Measurements from ENCODE around the gene RCBTB2.

Gene RCBTB2

DNA sequence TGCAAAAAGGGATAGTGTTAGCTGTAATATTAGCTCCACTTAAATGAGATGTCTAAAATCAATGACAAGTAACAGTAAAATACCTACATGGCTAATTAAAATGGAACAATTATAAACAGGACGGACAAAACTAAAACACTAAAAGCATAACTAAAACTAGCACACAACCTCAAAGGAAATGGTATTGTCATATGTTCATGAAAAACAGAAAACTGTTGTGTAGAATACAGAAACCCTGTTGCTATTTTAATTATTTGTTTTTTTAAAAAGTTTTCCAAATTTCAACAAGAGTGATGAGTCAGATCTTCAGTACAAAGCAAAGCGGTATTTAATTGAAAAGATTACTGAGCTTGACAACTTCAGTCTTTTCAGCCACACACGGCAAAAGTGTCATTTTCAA, 4.2 kb downstream of the RCBTB2 start:
- H3K36me3 ChIP-seq (ENCODE audit: control insufficient read depth, insufficient read depth, low read length) = no peaks in the 10 kb centered on the region
- no peak for DNase-seq (ENCODE audit: low read depth, low spot score)
- H3K4me3 ChIP-seq (ENCODE audit: low read length) = no peak overlapping the region
- H3K9me3 ChIP-seq (ENCODE audit: control insufficient read depth, insufficient read depth, low read length) = no peaks in the 10 kb centered on the region
- H3K27me3 ChIP-seq (ENCODE audit: control insufficient read depth, insufficient read depth, low read length) = no peaks in the 10 kb centered on the region
- H3K27ac ChIP-seq (ENCODE audit: low read length) = no peak overlapping the region
- no CpG with 5 or more reads among the region's 3 CpGs for WGBS (ENCODE audit: insufficient coverage, insufficient read length)
- 0 out of 2 replicates have a peak, but pooled peaks cover 2% of the 10 kb centered on the region for H3K4me1 ChIP-seq (ENCODE audit: control insufficient read depth, insufficient read depth, low read length)

DNA sequence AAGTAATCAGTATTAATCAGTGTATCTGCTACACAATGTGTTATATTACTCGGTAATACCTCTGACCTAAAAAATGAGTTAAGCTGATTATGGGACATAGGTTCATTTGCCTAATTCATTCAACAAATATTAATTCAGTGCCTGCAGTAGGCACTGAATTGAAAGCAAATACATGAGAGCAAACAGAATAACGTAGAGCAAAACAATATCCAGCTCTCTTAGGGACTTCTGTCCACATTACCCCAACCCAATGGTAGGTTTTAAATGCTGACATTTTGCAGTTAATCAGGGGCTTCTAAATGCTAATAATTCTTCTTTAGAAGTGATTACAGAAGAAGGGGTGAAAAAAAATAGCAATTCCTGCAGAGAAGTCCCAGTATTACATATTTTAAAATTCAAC, 4.9 kb downstream of the RCBTB2 start:
- H3K4me1 ChIP-seq (ENCODE audit: control insufficient read depth, insufficient read depth, low read length) = 0 out of 2 replicates have a peak, but pooled peaks cover 2% of the 10 kb centered on the region
- WGBS (ENCODE audit: insufficient coverage, insufficient read length) = no CpG with 5 or more reads among the region's 2 CpGs
- H3K27ac ChIP-seq (ENCODE audit: low read length) = no peak overlapping the region
- H3K9me3 ChIP-seq (ENCODE audit: control insufficient read depth, insufficient read depth, low read length) = no peaks in the 10 kb centered on the region
- H3K27me3 ChIP-seq (ENCODE audit: control insufficient read depth, insufficient read depth, low read length) = no peaks in the 10 kb centered on the region
- no peak overlapping the region for H3K4me3 ChIP-seq (ENCODE audit: low read length)
- no peaks in the 10 kb centered on the region for H3K36me3 ChIP-seq (ENCODE audit: control insufficient read depth, insufficient read depth, low read length)
- DNase-seq (ENCODE audit: low read depth, low spot score) = no peak

- no CpG with 5 or more reads among the region's 10 CpGs for whole genome bisulfite sequencing (ENCODE audit: insufficient coverage, insufficient read length)
- Histone ChIP-seq H3K4me1 (ENCODE audit: control insufficient read depth, insufficient read depth, low read length) (no peaks in the 10 kb centered on the region), H3K27me3 (ENCODE audit: control insufficient read depth, insufficient read depth, low read length) (no peaks in the 10 kb centered on the region), H3K27ac (ENCODE audit: low read length) (no peak overlapping the region), H3K36me3 (ENCODE audit: control insufficient read depth, insufficient read depth, low read length) (no peaks in the 10 kb centered on the region), H3K9me3 (ENCODE audit: control insufficient read depth, insufficient read depth, low read length) (no peaks in the 10 kb centered on the region), H3K4me3 (ENCODE audit: low read length) (no peak overlapping the region)
- DNase-seq (ENCODE audit: low read depth, low spot score) = no peak
Observed at GRCh38 chr13:48526286-48526685, 6.6 kb downstream of the RCBTB2 start.

GRCh38 chr13:48518083-48518482, 14.8 kb downstream of the RCBTB2 start:
- Histone ChIP-seq H3K36me3 (ENCODE audit: control insufficient read depth, insufficient read depth, low read length) (no peaks in the 10 kb centered on the region), H3K27ac (ENCODE audit: low read length) (no peak overlapping the region), H3K27me3 (ENCODE audit: control insufficient read depth, insufficient read depth, low read length) (no peaks in the 10 kb centered on the region), H3K4me3 (ENCODE audit: low read length) (no peak overlapping the region), H3K9me3 (ENCODE audit: control insufficient read depth, insufficient read depth, low read length) (no peaks in the 10 kb centered on the region), H3K4me1 (ENCODE audit: control insufficient read depth, insufficient read depth, low read length) (no peaks in the 10 kb centered on the region)
- no CpG with 5 or more reads among the region's 1 CpG for WGBS (ENCODE audit: insufficient coverage, insufficient read length)
- no peak for DNase-seq (ENCODE audit: low read depth, low spot score)

DNA sequence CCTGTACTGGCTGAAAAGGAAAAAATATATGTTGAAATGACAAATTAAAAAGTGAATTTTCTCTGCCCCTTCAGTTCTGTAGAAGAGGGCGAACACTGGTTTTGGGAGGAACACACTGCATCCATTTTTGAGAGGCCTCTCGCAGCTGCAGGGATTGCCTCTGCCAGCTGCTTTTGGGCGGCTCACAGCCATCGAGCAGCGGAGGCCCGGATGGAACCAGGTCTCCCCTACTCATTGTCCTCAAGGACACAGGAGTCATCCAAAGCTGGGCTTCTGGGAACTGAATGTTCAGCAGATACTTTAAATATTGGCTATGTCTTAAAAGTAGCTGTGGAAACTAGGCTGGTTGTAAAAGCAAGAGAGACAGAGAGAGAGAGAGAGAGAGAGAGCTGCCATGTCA, 17.1 kb downstream of the RCBTB2 start:
- no peaks in the 10 kb centered on the region for H3K27me3 ChIP-seq (ENCODE audit: control insufficient read depth, insufficient read depth, low read length)
- no CpG with 5 or more reads among the region's 6 CpGs for WGBS (ENCODE audit: insufficient coverage, insufficient read length)
- no peak for DNase-seq (ENCODE audit: low read depth, low spot score)
- no peaks in the 10 kb centered on the region for H3K9me3 ChIP-seq (ENCODE audit: control insufficient read depth, insufficient read depth, low read length)
- peaks cover 3% of the 10 kb centered on the region; the same call in 1 of the 2 replicates for H3K36me3 ChIP-seq (ENCODE audit: control insufficient read depth, insufficient read depth, low read length)
- no peaks in the 10 kb centered on the region for H3K4me1 ChIP-seq (ENCODE audit: control insufficient read depth, insufficient read depth, low read length)
- H3K27ac ChIP-seq (ENCODE audit: low read length) = no peak overlapping the region
- H3K4me3 ChIP-seq (ENCODE audit: low read length) = no peak overlapping the region

- Histone ChIP-seq H3K9me3 (ENCODE audit: control insufficient read depth, insufficient read depth, low read length) (no peaks in the 10 kb centered on the region), H3K4me1 (ENCODE audit: control insufficient read depth, insufficient read depth, low read length) (no peaks in the 10 kb centered on the region), H3K27ac (ENCODE audit: low read length) (no peak overlapping the region), H3K4me3 (ENCODE audit: low read length) (no peak overlapping the region), H3K36me3 (ENCODE audit: control insufficient read depth, insufficient read depth, low read length) (peaks cover 3% of the 10 kb centered on the region; the same call in 1 of the 2 replicates), H3K27me3 (ENCODE audit: control insufficient read depth, insufficient read depth, low read length) (no peaks in the 10 kb centered on the region)
- no CpG with 5 or more reads among the region's 4 CpGs for WGBS (ENCODE audit: insufficient coverage, insufficient read length)
- no peak for DNase-seq (ENCODE audit: low read depth, low spot score)
Observed at GRCh38 chr13:48514793-48515192, 18.1 kb downstream of the RCBTB2 start.

DNA sequence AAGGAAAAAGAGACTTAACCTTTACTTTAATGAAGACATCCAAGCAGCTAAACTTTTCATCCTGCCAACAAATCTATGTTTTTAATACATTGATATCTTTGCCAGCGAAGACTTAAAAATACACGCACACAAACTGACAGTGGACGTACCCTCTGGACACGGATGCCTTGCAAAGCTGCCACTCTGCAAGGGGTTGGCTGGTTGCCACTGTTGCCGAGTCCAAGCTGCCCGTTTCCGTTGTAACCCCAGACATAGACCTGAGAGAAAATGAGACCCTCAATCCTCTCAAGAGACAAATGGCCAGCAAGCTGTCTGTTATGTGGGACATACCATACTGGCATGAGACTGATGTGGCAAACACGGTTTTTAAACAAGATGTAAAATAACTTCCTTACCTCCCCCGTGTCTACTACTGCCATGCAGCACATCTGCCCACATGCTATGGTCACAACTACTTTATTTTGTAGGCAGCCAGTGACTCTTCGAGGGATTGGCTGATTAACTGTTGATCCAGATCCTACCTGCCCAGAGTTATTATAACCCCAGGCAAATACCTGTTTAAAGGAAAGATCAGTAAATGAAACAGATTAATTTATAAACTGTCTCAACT, 21.2 kb downstream of the RCBTB2 start:
- no peak for DNase-seq (ENCODE audit: low read depth, low spot score)
- Histone ChIP-seq H3K27me3 (ENCODE audit: control insufficient read depth, insufficient read depth, low read length) (no peaks in the 10 kb centered on the region), H3K4me3 (ENCODE audit: low read length) (no peak overlapping the region), H3K36me3 (ENCODE audit: control insufficient read depth, insufficient read depth, low read length) (peaks cover 3% of the 10 kb centered on the region; the same call in 1 of the 2 replicates), H3K27ac (ENCODE audit: low read length) (no peak overlapping the region), H3K9me3 (ENCODE audit: control insufficient read depth, insufficient read depth, low read length) (no peaks in the 10 kb centered on the region), H3K4me1 (ENCODE audit: control insufficient read depth, insufficient read depth, low read length) (no peaks in the 10 kb centered on the region)
- WGBS (ENCODE audit: insufficient coverage, insufficient read length) = no CpG with 5 or more reads among the region's 10 CpGs

- H3K27me3 ChIP-seq (ENCODE audit: control insufficient read depth, insufficient read depth, low read length) = no peaks in the 10 kb centered on the region
- no CpG with 5 or more reads among the region's 5 CpGs for WGBS (ENCODE audit: insufficient coverage, insufficient read length)
- peaks cover 3% of the 10 kb centered on the region; the same call in 1 of the 2 replicates for H3K36me3 ChIP-seq (ENCODE audit: control insufficient read depth, insufficient read depth, low read length)
- no peaks in the 10 kb centered on the region for H3K4me1 ChIP-seq (ENCODE audit: control insufficient read depth, insufficient read depth, low read length)
- no peak overlapping the region for H3K27ac ChIP-seq (ENCODE audit: low read length)
- no peaks in the 10 kb centered on the region for H3K9me3 ChIP-seq (ENCODE audit: control insufficient read depth, insufficient read depth, low read length)
- no peak overlapping the region for H3K4me3 ChIP-seq (ENCODE audit: low read length)
- no peak for DNase-seq (ENCODE audit: low read depth, low spot score)
Observed at GRCh38 chr13:48510698-48511097, 22.2 kb downstream of the RCBTB2 start.

GRCh38 chr13:48508011-48508410, 24.9 kb downstream of the RCBTB2 start:
- Histone ChIP-seq H3K36me3 (ENCODE audit: control insufficient read depth, insufficient read depth, low read length) (peaks cover 3% of the 10 kb centered on the region; the same call in 1 of the 2 replicates), H3K4me3 (ENCODE audit: low read length) (no peak overlapping the region), H3K4me1 (ENCODE audit: control insufficient read depth, insufficient read depth, low read length) (no peaks in the 10 kb centered on the region), H3K27me3 (ENCODE audit: control insufficient read depth, insufficient read depth, low read length) (no peaks in the 10 kb centered on the region), H3K27ac (ENCODE audit: low read length) (no peak overlapping the region), H3K9me3 (ENCODE audit: control insufficient read depth, insufficient read depth, low read length) (no peaks in the 10 kb centered on the region)
- no peak for DNase-seq (ENCODE audit: low read depth, low spot score)
- WGBS (ENCODE audit: insufficient coverage, insufficient read length) = no CpG with 5 or more reads among the region's 6 CpGs

GRCh38 chr13:48507021-48507420, 25.9 kb downstream of the RCBTB2 start:
- no peaks in the 10 kb centered on the region for H3K4me1 ChIP-seq (ENCODE audit: control insufficient read depth, insufficient read depth, low read length)
- H3K36me3 ChIP-seq (ENCODE audit: control insufficient read depth, insufficient read depth, low read length) = peaks cover 3% of the 10 kb centered on the region; the same call in 1 of the 2 replicates
- no peaks in the 10 kb centered on the region for H3K9me3 ChIP-seq (ENCODE audit: control insufficient read depth, insufficient read depth, low read length)
- no peak for DNase-seq (ENCODE audit: low read depth, low spot score)
- H3K27me3 ChIP-seq (ENCODE audit: control insufficient read depth, insufficient read depth, low read length) = no peaks in the 10 kb centered on the region
- H3K4me3 ChIP-seq (ENCODE audit: low read length) = no peak overlapping the region
- no CpG with 5 or more reads among the region's 10 CpGs for WGBS (ENCODE audit: insufficient coverage, insufficient read length)
- H3K27ac ChIP-seq (ENCODE audit: low read length) = no peak overlapping the region

DNA sequence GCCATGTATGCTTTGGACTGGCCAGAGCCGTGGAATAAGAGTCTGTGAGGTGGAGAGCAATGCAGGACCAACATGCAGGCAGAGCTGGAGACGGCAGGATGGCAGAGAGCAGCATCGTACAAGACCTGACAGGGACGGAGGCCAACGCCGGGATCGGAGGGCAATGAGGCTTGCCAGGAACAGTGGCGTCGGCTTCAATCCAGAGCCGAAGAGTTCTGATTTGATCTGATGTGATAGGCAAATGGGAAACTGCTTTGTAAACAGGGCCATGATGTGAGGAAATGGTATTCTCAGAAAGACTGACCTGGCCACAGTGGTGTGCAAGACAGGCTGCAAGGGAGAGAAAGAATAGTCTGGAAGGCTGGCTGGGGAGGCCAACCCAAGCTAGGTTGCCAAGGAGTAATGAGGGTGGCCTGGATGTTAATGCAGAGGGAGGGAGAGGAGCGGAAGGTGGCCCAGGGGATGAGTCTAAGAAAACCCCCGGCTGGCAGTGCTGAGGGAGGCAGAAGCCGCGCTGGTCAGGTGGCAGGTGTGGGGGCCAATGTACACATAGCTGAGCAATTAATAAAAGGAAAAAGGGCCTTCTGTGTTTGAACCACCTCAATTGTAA, 26.7 kb downstream of the RCBTB2 start:
- Histone ChIP-seq H3K36me3 (ENCODE audit: control insufficient read depth, insufficient read depth, low read length) (no peaks in the 10 kb centered on the region), H3K4me3 (ENCODE audit: low read length) (no peak overlapping the region), H3K4me1 (ENCODE audit: control insufficient read depth, insufficient read depth, low read length) (no peaks in the 10 kb centered on the region), H3K9me3 (ENCODE audit: control insufficient read depth, insufficient read depth, low read length) (no peaks in the 10 kb centered on the region), H3K27ac (ENCODE audit: low read length) (no peak overlapping the region), H3K27me3 (ENCODE audit: control insufficient read depth, insufficient read depth, low read length) (no peaks in the 10 kb centered on the region)
- no CpG with 5 or more reads among the region's 14 CpGs for WGBS (ENCODE audit: insufficient coverage, insufficient read length)
- no peak for DNase-seq (ENCODE audit: low read depth, low spot score)

Measured in iPS DF 6.9 (cell line).